ENCODE data around the gene PRMT2. TPM values are rescaled to one million over a fixed set of nuclear protein-coding genes. Genes with fewer than 3 reads are reported as not detected.

The PRMT2 gene
- total RNA-seq, 1 experiment from 2014 or later: 53.7 TPM

GRCh38 chr21:46649356-46649755 is 13.9 kb downstream of the PRMT2 start (continued):
- no peak for TF ChIP-seq ZNF232 (CRISPR knock-in tag; IDR thresholded peaks at IDR 0.05)
- TF ChIP-seq SP1 (CRISPR knock-in tag; conservative IDR thresholded peaks at IDR 0.05): no peak
- TF ChIP-seq MAX (CRISPR knock-in tag; IDR thresholded peaks at IDR 0.05): no peak
- TF ChIP-seq, protein P1, sequence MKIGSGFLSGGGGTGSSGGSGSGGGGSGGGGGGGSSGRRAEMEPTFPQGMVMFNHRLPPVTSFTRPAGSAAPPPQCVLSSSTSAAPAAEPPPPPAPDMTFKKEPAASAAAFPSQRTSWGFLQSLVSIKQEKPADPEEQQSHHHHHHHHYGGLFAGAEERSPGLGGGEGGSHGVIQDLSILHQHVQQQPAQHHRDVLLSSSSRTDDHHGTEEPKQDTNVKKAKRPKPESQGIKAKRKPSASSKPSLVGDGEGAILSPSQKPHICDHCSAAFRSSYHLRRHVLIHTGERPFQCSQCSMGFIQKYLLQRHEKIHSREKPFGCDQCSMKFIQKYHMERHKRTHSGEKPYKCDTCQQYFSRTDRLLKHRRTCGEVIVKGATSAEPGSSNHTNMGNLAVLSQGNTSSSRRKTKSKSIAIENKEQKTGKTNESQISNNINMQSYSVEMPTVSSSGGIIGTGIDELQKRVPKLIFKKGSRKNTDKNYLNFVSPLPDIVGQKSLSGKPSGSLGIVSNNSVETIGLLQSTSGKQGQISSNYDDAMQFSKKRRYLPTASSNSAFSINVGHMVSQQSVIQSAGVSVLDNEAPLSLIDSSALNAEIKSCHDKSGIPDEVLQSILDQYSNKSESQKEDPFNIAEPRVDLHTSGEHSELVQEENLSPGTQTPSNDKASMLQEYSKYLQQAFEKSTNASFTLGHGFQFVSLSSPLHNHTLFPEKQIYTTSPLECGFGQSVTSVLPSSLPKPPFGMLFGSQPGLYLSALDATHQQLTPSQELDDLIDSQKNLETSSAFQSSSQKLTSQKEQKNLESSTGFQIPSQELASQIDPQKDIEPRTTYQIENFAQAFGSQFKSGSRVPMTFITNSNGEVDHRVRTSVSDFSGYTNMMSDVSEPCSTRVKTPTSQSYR (CRISPR knock-in tag; IDR thresholded peaks at IDR 0.05): no peak

GRCh38 chr21:46650476-46651098 is 15.1 kb downstream of the PRMT2 start:
- ChIA-PET CTCF (no interaction called here), POLR2A (no interaction called here)
- no peak for TF ChIP-seq NR2C2 (CRISPR knock-in tag; IDR thresholded peaks at IDR 0.05)
- TF ChIP-seq ERG (CRISPR knock-in tag; IDR thresholded peaks at IDR 0.05): no peak
- TF ChIP-seq ZSCAN18 (CRISPR knock-in tag; IDR thresholded peaks at IDR 0.05): no peak
- TF ChIP-seq ZNF121 (CRISPR knock-in tag; IDR thresholded peaks at IDR 0.05): no peak
- TF ChIP-seq, protein P2, sequence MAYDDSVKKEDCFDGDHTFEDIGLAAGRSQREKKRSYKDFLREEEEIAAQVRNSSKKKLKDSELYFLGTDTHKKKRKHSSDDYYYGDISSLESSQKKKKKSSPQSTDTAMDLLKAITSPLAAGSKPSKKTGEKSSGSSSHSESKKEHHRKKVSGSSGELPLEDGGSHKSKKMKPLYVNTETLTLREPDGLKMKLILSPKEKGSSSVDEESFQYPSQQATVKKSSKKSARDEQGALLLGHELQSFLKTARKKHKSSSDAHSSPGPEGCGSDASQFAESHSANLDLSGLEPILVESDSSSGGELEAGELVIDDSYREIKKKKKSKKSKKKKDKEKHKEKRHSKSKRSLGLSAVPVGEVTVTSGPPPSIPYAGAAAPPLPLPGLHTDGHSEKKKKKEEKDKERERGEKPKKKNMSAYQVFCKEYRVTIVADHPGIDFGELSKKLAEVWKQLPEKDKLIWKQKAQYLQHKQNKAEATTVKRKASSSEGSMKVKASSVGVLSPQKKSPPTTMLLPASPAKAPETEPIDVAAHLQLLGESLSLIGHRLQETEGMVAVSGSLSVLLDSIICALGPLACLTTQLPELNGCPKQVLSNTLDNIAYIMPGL (CRISPR knock-in tag; IDR thresholded peaks at IDR 0.05): no peak
- no peak for TF ChIP-seq SMAD4 (CRISPR knock-in tag; IDR thresholded peaks at IDR 0.05)
- TF ChIP-seq, protein P3, sequence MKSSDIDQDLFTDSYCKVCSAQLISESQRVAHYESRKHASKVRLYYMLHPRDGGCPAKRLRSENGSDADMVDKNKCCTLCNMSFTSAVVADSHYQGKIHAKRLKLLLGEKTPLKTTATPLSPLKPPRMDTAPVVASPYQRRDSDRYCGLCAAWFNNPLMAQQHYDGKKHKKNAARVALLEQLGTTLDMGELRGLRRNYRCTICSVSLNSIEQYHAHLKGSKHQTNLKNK (CRISPR knock-in tag; IDR thresholded peaks at IDR 0.05): no peak
- TF ChIP-seq ATF2 (CRISPR knock-in tag; IDR thresholded peaks at IDR 0.05; ENCODE audit: borderline replicate concordance, low read depth): no peak
- no peak for TF ChIP-seq MYBL2 (CRISPR knock-in tag; IDR thresholded peaks at IDR 0.05)
- TF ChIP-seq USF1 (CRISPR knock-in tag; IDR thresholded peaks at IDR 0.05): no peak
- no peak for TF ChIP-seq FOXK1 (CRISPR knock-in tag; IDR thresholded peaks at IDR 0.05)
- TF ChIP-seq CTCF (IDR thresholded peaks at IDR 0.05): no peak
- no peak for TF ChIP-seq NFYB (CRISPR knock-in tag; conservative IDR thresholded peaks at IDR 0.05; ENCODE audit: low read depth)
- no peak for TF ChIP-seq ZNF232 (CRISPR knock-in tag; IDR thresholded peaks at IDR 0.05)
- no peak for TF ChIP-seq ZNF425 (CRISPR knock-in tag; conservative IDR thresholded peaks at IDR 0.05)
- no peak for TF ChIP-seq GRHL2 (CRISPR knock-in tag; IDR thresholded peaks at IDR 0.05; ENCODE audit: insufficient replicate concordance, severe bottlenecking)
- no peak for TF ChIP-seq GTF2I (CRISPR knock-in tag; conservative IDR thresholded peaks at IDR 0.05)
- H3K4me3 Mint-ChIP-seq: no peak overlapping the region
- no peak overlapping the region for H3K27ac Mint-ChIP-seq
- H3K4me1 Mint-ChIP-seq: no peaks in the 10 kb centered on the region
- H3K27me3 Mint-ChIP-seq (ENCODE audit: low read depth): no peaks in the 10 kb centered on the region
- DNase-seq (ENCODE audit: low spot score) (no peak), ATAC-seq (no peak)
- peaks cover 18% of the 10 kb centered on the region for H3K9me3 Mint-ChIP-seq
- peaks cover 86% of the 10 kb centered on the region for H3K36me3 Mint-ChIP-seq
